GM19372 (cell line): ENCODE measurements around the gene ZNF775.

Source experiments
- ATAC-seq: cut with Tn5 transposase; IDR thresholded peaks from one replicate; pipeline ENCODE4 v1.9.1; 2021; ENCODE audit warnings: mild to moderate bottlenecking, low read depth, moderate library complexity; ENCODE audit not compliant: unreplicated experiment

Gene ZNF775

DNA sequence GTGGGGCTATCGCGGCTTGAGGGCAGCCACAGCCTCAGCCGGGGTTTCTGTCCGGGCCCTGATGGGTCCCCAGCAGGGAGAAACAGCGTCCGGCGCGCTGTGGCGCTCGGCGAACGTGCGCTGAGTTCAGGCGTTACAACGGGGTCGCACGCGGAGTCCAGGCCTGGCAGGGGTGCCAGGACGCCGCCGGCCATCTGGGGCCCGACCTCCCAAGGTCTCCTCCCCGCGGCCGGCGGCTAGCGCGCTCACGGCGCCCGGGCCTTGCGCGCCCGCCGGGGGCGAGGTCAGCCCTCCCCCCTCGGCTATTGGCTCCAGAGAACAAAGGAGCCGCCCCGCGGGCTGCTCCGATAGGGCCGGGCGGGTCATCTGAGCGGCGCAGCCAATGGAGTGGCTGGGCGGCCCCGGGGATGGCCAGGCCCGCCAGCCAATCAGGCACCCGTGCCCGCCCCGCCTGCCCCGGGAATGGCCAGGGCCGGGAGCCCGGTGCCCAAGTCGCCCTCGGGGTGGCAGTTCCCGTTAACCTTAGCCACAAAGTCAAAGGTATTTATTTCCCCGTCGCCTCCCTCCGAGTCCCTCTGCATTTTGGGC lies at the start of gene ZNF775:
Gene ZNF775 (plus strand): TSS at position 478 of the 588 bp plus-strand sequence. CDS start 9,141 bp downstream, outside the sequence.
- peak; percentile 73 for ATAC-seq

DNA sequence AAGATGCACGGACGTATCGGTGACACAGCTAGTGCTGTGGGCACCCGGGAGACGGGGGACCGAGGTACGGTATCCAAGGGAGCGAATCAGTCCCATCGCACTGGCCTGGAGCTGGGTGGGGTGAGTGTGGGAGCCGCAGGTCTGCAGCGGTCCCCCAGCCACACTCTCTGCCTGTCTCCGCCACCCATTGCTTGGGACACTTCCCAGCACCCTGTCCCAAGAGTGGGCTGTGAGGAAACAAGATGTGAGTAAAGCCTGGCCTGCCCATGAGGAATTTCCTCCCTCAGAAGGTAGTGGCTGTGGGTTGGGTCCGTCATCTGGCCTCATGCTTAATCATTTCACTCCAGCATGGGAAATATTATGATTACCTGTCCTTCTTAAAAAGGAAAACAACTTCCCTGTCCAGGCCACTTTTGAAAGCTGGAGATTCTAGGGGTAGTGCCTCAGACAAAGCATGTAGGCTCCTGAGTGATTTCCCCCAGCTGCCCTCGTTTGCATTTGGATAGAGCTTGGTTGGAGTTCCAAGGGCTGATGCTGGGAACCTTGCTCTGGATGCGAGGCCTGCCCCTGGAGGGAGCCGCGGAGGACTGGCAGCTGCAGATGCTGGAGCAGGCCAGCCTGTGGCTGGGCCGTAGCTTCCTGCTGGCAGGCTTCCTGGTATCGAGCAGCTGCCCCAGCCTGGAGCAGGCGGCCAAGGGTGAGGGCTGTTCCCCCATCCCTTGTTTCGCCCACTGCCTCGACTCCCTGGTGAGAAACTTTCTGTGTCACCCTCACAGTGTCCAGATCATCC lies 49.6 kb upstream of the ZNF775 start:
- ATAC-seq = no peak

DNA sequence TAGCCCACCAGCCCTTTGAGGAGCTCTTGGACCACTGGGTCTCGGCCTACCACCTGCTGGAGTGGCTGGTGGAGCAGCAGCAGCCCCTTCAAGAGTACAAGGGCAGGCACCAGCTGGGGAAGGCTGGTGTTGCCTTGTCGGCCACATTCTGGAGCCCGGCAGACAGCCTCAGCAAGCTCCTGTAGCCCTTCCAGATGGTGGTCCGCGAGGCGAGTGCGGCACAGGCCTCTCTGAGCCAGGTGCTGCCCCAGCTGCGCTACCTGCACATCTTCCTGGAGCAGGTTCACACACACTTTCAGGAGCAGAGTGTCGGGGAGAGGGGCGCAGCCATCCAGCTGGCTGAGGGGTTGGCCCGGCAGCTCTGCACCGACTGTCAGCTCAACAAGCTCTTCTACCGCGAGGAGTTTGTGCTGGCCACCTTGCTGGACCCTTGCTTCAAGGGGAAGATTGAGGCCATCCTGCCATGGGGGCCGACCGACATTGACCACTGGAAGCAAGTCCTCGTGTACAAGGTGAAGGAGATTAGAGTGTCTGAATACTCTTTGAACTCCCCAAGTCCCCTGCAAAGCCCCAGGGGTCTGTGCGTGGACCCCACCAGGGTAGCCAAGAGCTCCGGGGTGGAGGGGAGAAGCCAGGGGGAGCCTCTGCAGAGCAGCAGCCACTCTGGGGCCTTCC lies 48.8 kb upstream of the ZNF775 start:
- no peak for ATAC-seq

DNA sequence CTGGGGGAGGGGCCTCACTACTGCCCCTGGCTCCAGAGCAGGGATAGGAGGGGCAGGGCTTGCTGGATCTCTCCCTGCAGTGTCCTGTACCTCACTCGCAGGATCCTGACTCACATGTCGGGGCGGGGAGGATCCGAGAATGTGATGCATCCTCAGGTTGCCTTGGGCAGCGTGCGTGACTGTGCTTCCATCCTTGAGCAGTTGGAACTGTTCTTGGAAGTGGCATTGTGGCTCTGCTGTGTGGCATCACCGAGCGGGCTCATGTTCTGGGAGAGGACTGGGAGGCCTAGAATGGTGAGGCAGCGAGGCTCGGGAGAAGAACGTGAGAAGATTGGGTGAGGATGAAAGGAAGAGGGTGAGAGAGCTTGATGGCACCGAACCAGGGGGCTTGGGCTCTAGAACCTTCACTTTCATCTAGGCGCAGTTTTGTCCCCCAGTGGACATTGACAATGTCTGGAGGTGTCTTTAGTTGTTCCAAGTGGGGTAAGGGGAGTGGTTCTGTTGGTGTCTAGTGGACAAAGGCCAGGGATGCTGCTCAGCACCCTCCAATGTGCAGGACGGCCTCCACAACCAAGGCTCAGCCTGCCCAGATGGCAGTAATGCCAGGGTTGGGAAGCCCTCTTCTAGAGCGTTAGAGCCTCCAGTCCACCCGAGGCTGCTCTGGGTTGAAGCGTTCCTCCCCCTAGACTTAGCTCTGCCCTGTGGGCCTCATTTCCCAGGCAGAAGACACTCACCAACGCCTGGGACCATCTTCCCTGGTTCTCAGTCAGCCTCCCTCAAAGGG lies 46.1 kb upstream of the ZNF775 start:
- ATAC-seq = no peak

DNA sequence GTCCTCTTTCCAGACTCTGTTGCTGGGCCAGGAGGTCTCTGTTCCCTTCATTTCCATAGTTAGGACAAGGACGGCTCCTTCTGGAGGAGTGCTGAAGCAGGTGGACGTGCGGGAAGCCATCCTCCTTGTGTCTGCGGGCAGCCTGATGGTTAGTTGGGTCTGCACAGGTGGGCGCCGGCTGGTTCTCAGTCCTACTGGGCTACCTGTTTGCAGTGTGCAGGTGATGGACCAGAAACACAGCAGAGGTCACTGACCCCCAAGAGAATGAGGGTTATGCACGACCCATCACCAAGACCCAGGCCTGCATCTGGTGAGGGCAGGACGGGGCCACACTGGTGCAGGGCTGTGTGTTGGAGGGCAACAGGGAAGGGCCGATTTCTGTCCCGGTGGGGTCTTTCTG lies 45.5 kb upstream of the ZNF775 start:
- ATAC-seq = no peak

DNA sequence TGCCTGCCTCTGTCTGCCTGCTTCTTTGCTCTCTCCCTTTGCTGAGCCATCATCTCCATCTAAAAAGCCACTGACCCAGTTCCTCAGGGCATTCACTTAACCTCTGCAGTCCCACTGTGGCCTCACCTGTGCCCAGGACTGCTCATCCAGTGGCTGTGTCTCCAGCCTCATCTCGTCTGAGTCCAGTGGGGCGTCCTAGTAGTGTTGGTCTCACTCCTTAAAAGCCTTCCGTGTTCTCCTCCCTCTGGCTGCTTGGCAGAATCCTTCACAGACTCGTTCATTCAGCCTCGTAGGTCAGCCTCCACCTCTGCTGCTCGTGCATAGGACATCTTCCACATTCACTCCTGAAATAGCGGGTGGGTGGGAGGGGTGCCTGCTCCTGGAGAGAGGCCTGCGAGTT lies 45.0 kb upstream of the ZNF775 start:
- no peak for ATAC-seq

DNA sequence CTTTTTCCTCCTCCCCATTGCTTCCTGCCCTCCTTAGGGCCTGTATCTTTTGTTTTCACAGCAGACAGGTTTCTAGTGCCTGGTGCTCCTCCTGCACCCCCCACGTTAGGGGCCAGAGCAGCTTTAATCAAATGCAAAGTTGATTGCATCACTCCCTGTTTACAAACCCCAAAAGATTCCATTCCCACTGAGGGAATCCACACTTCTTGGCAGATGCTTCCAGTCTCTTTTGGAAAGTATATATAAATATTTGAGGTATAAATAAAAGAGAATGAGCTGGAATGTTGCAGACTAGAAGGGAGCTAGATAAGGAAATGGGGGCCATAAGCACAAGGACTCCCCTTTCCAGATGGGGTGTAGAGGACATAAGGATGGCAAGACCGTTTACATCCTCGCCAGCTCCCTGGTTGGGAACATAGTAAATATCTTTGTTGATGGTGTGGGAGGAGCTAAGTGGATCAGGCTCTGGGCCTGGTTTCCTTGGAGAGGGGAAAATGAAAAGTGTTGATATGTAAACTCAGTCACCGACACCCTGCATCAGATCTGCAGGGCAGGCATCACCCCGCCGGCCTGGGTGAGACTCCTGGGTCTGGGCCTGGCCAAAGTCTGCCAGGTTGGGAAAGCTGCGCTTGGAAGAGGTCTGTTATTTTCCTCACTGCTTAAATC lies 43.9 kb upstream of the ZNF775 start:
- ATAC-seq = no peak

DNA sequence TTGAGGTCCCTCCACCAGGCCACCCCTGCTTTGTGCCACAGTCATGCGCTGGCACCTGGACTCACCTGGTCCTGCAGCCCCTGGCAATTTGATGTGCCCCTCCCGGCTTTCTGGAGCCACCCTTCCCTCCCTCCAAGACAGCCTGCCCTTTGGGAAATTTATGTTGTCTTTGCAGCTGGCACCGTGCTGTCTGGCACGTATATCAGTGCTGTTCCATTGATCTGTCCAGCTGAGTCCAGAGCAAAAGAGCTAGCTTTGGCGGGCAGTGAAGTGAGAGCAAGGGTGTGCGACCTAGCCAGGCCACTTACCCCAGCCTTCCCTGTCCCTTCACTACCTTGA lies 43.4 kb upstream of the ZNF775 start:
- no peak for ATAC-seq

DNA sequence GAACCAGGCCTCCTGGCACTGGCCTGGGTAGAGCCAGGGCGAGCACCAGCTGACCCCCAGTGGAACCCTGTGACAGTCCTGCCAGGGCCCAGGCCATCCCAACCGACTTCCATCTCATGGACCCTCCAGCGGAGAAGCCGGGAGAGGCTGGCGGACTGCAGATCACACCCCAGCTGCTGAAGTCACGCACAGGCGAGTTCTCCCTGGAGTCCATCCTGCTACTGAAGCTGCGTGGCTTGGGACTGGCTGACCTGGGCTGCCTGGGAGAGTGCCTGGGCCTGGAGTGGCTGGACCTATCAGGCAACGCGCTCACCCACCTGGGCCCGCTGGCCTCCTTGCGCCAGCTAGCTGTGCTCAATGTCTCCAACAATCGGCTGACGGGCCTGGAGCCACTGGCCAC lies 42.4 kb upstream of the ZNF775 start:
- no peak for ATAC-seq

DNA sequence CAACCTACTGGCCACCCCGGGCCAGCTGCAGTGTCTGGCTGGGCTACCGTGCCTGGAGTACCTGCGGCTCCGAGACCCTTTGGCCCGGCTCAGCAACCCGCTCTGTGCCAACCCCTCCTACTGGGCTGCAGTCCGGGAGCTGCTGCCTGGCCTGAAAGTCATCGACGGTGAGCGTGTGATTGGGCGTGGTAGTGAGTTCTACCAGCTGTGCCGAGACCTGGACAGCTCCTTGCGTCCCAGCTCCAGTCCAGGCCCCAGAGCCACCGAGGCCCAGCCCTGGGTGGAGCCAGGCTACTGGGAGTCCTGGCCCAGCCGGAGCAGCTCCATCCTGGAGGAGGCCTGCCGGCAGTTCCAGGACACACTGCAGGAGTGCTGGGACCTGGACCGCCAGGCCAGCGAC lies 42.0 kb upstream of the ZNF775 start:
- no peak for ATAC-seq

DNA sequence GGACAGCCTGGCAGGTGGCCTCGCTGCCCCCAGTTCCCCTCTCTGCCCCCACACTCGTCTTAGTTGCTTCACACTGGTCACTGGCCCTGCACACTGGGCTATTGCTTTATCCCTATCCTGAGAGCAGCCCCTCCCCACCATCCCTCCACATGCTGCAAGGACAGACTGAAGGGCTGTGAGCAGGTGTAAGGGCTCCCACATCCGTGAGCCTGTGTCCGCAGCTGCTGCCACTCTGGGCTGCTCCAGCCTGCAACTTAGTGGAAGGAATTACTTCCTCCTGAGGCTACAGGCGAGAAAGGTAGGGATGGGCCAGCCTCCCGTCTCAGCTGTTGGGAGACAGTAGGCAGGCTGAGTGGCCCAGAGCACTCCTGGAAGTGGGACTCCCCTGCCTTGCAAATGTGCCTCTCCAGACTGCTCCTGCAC lies 41.5 kb upstream of the ZNF775 start:
- no peak for ATAC-seq

DNA sequence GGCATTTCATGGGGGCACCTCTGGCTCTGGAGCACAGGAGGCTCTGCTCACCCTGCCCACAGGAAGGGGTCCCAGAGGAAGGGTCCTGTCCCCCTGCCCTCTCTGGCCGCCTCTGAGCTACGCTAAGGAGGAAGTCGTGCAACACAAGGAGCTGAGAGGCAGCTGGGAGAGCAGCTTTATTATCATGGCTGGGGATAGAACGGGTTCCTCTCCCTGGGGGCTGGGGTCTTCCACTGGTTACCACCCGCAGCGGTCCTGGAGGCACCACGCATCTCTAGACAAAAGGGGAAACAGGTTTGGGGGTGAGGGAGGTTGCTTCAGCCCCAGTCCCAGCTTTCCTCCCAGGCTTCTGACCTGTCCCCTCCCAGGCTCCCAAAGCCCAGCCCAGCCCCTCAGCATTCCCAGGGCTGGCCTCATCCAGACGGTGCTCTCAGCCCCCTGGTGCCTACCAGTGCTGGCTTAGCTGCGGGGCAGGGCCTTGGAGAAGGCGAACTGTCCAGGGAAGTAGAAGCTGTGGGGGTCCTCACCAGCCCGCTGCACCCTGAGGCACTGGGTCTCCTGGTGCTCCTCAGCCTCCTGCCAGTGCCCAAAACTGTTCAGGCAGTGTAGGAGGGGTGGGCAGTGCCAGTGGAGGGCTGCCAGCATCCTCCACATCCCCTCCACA lies 40.8 kb upstream of the ZNF775 start:
- ATAC-seq = no peak

DNA sequence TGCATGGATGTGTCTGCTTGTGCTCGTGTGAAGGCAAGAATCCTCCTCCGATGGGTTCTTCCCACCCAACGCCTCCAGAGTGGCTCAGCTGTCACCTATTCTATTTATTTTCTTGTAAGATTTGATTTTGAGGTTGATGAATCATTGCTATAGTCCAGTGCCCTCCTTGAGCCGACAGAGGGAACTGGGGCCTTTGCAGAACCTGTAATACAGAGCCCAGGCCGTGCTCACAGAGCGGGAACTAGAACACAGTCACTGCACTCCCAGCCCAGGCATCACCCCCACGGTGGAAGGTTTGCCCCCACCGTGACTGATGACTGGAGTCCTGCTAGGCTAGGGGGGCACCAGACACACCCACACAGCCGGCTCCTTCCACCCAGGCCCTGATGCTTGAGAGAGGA lies 39.7 kb upstream of the ZNF775 start:
- ATAC-seq = no peak

DNA sequence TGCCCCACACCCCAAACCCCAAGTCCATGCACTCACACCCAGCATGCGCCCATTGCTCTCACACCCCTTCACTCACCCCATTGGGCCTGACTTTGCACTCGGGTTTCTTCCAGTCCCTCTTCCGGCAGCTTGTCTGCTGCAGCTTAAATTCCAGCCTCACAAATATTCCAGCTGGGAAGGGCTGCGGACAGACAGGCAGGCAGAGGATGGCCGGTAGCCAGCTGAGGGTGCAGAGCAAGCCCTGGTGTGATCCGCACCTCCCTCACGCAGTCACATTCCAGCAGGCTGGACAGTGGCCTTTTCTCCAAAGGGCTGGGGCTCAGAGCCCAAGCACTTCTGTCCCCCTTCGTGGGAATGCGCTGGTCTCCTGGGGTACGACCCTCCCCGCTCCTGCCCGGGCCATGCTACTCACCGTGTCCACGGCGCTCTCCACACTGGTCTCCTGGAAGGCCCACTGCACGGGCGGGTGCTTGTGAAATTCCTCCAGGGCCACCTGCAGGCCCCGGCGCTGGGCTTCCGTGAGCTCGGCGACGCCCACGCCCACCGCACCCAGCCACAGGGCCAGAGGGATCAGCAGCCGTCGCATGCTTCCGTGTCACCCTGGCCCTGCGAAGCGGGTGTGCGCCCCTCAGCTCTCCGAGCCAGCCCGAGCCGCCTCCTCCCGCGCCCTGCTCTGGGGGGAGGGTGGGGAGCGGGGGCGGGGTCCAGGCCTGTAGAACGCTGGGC lies 38.9 kb upstream of the ZNF775 start:
- no peak for ATAC-seq

DNA sequence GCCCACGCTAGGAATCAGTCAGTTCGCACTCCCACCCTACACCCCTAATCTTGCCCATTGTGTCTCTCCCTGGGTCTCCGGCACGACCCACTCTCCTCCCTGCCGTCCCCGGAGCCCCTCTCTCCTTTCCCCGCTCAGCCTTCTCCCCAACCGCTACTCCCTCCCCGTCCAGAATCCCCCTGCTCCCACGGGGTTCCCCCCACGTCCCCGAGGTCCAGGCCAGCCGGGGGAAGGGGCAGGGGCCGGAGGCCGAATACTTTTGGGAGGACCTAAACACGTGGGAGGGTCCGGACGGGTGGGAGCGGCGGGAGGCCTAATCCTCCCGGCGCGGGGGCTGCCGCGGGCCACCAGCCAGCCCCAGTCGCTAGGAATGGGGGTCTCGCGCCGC lies 38.3 kb upstream of the ZNF775 start:
- ATAC-seq = no peak

DNA sequence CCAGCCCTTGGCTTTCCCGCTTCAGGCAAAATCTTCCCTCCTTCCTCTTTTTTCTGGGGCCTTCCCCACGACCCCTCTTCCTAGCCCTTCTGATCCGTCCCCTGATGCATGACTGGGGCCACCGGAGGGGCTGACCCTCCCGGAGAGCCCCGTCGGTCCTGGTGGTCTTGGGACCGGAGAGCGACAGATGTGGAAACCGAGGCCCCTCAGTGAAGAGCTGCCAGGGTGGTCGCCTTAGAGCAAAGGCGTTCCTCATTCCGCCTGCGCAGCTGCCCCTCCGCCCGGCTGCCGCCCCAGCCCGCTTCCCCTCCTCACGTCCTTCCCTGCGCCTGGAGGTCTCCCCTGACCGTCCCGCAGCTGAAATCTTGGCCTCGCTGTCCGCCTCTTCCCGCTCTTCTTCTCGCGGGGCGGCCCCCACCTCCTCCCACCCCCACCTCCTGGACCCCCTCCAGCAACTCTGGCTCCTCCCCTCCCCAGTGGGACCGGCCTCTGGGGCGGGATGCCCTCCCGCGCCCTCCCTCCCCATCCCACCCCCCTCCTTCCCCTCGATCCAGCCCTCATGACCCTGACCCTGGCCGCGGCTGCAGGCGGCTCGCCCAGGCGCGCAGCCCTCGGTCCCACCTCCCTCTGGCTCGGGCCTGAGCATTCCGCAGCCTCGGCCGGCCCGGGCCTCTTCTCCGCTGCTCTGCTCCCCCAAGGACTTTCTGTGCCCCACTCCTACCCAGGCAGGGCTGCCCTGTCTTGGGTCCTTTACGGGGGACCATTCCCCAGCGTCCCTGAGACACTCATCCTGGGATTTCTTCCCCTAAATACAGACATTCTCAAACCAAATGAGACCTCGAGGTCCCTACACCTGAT lies 37.6 kb upstream of the ZNF775 start, which contains the start of gene RARRES2:
Gene RARRES2 (minus strand): TSS at position 367 of the 858 bp plus-strand sequence. CDS start 1,020 bp downstream, outside the sequence.
- no peak for ATAC-seq

DNA sequence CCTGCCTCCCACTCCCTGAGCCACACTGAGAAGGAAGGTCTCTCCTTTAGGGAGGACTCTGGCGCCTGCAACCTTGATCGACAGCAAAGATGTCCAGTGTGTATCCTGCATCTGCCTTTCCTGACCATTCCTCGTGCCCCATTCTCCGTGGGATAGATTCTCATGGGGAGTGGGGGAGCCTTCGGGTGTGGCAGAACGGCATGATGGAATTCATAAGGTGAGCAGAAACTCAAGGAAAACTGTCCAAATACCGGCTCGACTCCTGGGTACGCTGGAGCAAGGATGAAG lies 37.1 kb upstream of the ZNF775 start:
- ATAC-seq = no peak

DNA sequence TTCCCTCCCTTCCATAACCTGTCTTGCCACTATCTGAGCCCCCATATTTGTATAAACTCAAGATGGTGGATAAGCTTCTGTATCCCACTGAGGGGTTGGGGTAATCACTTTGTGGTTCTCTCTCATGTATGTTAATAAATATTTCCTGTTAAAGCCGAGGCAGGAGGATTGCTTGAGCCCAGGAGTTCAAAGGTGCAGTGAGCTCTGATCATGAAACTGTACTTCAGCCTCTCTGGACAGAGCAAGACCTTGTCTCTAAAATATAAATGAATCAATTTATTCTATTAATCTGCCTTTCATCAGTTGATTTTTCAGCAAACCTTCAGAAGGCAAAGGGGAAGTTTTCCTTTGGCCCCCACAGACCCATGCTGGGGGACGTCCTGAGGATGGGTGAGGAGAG lies 35.9 kb upstream of the ZNF775 start:
- ATAC-seq = no peak

DNA sequence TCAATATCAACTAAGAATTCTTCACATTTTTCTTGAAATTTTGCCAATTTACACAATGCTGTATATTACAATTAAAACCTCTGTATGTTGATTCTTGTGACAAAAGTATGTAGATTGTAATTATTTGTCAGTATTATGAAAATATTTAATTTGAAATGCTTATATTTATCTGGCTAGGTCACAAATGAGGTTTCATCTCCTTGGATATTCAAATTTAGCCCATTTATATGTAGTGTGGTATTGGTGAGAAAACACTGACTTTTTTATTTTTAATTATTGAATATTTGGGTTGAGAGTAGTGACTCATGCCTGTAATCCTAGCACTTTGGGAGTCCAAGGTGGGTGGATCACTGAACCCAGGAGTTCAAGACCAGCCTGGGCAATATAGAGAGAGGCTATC lies 34.8 kb upstream of the ZNF775 start:
- ATAC-seq = no peak
